PC-3 (cell line): ENCODE data around the gene METTL8.

Experiments used
- CTCF ChIP-seq: fragments of 300-600 bp; sonication (generic); conservative IDR thresholded peaks from 2 replicates; pipeline ENCODE4 v1.5.1; 2017; ENCODE audit warnings: antibody characterized with exemption, low read depth, mild to moderate bottlenecking, low read length
- EZH2 ChIP-seq: fragments of 300-600 bp; sonication (generic); IDR thresholded peaks from one replicate; pipeline ENCODE4 v1.6.1; 2017; ENCODE audit warnings: antibody characterized with exemption, mild to moderate bottlenecking, low read length; ENCODE audit not compliant: unreplicated experiment
- EZH2phosphoT487 ChIP-seq: fragments of 300-600 bp; sonication (generic); IDR thresholded peaks from 2 replicates; pipeline ENCODE4 v1.6.1; 2018; ENCODE audit warnings: mild to moderate bottlenecking, antibody characterized with exemption, low read length, borderline replicate concordance

- TF ChIP-seq CTCF, result no peak
- TF ChIP-seq EZH2, result no peak
- TF ChIP-seq EZH2phosphoT487, result no peak
Measured at GRCh38 chr2:171410624-171411023, 23.2 kb downstream of the METTL8 start.
